ENCODE measurements around the gene MPHOSPH10. TPM values are rescaled to one million over a fixed set of nuclear protein-coding genes. Genes with fewer than 3 reads are reported as not detected.

Gene MPHOSPH10, protein sequence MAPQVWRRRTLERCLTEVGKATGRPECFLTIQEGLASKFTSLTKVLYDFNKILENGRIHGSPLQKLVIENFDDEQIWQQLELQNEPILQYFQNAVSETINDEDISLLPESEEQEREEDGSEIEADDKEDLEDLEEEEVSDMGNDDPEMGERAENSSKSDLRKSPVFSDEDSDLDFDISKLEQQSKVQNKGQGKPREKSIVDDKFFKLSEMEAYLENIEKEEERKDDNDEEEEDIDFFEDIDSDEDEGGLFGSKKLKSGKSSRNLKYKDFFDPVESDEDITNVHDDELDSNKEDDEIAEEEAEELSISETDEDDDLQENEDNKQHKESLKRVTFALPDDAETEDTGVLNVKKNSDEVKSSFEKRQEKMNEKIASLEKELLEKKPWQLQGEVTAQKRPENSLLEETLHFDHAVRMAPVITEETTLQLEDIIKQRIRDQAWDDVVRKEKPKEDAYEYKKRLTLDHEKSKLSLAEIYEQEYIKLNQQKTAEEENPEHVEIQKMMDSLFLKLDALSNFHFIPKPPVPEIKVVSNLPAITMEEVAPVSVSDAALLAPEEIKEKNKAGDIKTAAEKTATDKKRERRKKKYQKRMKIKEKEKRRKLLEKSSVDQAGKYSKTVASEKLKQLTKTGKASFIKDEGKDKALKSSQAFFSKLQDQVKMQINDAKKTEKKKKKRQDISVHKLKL
- total RNA-seq, result 13.6 and 15.2 TPM in 2 replicates

DNA sequence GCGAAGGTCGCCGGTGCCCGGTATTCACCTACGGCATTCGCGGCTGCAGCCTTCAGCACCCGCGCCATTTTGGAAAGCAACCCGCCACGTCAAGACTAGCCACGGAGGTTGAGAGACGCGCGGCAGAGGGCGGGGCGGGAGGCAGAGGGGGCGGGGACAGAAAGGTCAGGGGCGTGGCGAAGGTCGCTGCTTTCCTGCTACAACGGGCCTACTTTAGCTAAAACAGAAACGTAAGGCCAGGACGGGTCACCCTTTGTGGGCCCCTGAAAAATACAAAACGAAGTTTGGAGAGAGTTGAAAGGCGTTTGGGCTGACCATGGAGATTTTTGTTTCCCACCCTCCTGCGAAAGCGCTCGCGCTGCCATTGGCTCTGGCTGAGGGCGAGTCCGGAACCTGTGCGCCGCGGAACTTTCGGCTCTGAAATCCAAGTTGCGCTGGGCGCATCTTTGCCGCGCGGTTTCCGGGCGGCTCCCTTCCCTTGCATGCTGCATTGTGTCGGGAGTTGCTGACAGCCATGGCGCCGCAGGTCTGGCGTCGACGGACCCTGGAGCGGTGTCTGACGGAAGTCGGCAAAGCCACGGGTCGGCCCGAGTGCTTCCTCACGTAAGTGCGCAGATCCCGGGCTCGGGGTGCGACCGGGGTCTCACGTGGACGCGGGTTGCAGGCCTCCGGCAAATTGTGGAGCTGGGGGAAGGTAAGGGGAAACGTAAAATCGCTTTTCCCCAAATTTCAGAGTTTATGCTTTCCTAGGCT is at the start of gene MPHOSPH10, which contains the start of gene MCEE:
MPHOSPH10 (plus strand) TSS at position 483 of the 753 bp plus-strand sequence; CDS start at position 515, 32 bp downstream.
MCEE (minus strand) TSS at position 78 of the 753 bp plus-strand sequence; CDS start at position 68, 10 bp downstream.

Other genes with a start within 250 kb of the MPHOSPH10 start
- 1.6 and 2.0 TPM in 2 replicates for gene VAX2, start 230.1 kb upstream of the MPHOSPH10 start, total RNA-seq
- gene ATP6V1B1, start 194.7 kb upstream of the MPHOSPH10 start, total RNA-seq, result 1.1 and 2.2 TPM in 2 replicates
- gene ANKRD53, start 152.0 kb upstream of the MPHOSPH10 start, total RNA-seq, result 0.20 and 0.30 TPM in 2 replicates
- gene TEX261, start 135.8 kb upstream of the MPHOSPH10 start, total RNA-seq, result 49.8 and 61.1 TPM in 2 replicates
- 54.6 and 55.8 TPM in 2 replicates for gene NAGK, start 62.0 kb upstream of the MPHOSPH10 start, total RNA-seq
- gene MCEE, start 405 bp upstream of the MPHOSPH10 start, total RNA-seq, result 15.1 and 23.0 TPM in 2 replicates
- 0.36 and 0.65 TPM in 2 replicates for gene PAIP2B, start 96.5 kb downstream of the MPHOSPH10 start, total RNA-seq
- gene ZNF638, start 201.1 kb downstream of the MPHOSPH10 start, total RNA-seq, result 88.7 and 111 TPM in 2 replicates